ENCODE results near the gene CHCHD3. TPM values are rescaled to one million over a fixed set of nuclear protein-coding genes. Genes with fewer than 3 reads are reported as not detected.

Gene CHCHD3
- total and polyA plus RNA-seq, 2 donors from 2014 or later, result 53.9 to 77.3 TPM

DNA sequence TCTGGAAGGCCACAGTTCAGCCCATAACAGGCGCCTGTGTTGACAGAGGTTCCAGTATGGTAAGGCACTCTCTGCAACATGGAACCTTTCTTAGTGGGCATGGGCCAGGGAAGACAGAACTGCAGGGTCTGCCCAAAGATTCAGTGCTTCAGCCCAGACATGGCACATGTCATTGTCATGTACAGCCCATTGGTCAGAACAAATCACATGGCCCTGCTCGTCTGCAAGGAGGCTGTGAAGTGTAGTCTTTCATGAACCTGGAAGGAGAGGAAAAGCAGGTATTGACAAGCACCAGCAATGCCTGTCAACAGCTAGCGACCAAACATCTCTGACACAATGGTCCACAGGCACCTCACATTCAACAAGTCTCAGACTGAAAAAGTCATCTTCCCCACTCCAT lies 30.4 kb upstream of the CHCHD3 start:
- no peak overlapping the region for H3K27ac ChIP-seq (ENCODE audit: low read depth in 2 of 2, low read length in 2 of 2)
- H3K27me3 ChIP-seq (ENCODE audit: control insufficient read depth, insufficient read depth, low read length), result no peaks in the 10 kb centered on the region
- H3K9me3 ChIP-seq (ENCODE audit: control insufficient read depth in 2 of 3, insufficient read depth in 1 of 3, low read length in 3 of 3), result peaks cover 0 to 7% (median 0%) of the 10 kb centered on the region in 3 donors
- no peaks in the 10 kb centered on the region for H3K36me3 ChIP-seq (ENCODE audit: control insufficient read depth in 2 of 3, insufficient read depth in 3 of 3, low read length in 3 of 3)
- FAIRE-seq (no peak), DNase-seq (no peak)
- intact Hi-C loops (cut with DNase I), result no loop called here
- TF ChIP-seq CTCF (IDR thresholded peaks at IDR 0.05; ENCODE audit: borderline replicate concordance, extremely low read depth, insufficient read depth), result no peak
- H3K4me3 ChIP-seq (ENCODE audit: low read length in 3 of 3), result no peak overlapping the region
- no peaks in the 10 kb centered on the region for H3K4me1 ChIP-seq (ENCODE audit: control insufficient read depth in 2 of 3, insufficient read depth in 2 of 3, low read depth in 1 of 3, low read length in 3 of 3)
- H3K9ac ChIP-seq (ENCODE audit: low read length in 3 of 3), result no peak overlapping the region

GRCh38 chr7:133110312-133110711 lies 28.4 kb upstream of the CHCHD3 start:
- Histone ChIP-seq H3K4me3 (ENCODE audit: low read length in 3 of 3) (no peak overlapping the region), H3K27me3 (ENCODE audit: control insufficient read depth, insufficient read depth, low read length) (no peaks in the 10 kb centered on the region), H3K9me3 (ENCODE audit: control insufficient read depth in 2 of 3, insufficient read depth in 1 of 3, low read length in 3 of 3) (peaks cover 0 to 7% (median 0%) of the 10 kb centered on the region in 3 donors), H3K36me3 (ENCODE audit: control insufficient read depth in 2 of 3, insufficient read depth in 3 of 3, low read length in 3 of 3) (no peaks in the 10 kb centered on the region), H3K27ac (ENCODE audit: low read depth in 2 of 2, low read length in 2 of 2) (no peak overlapping the region), H3K9ac (ENCODE audit: low read length in 3 of 3) (no peak overlapping the region), H3K4me1 (ENCODE audit: control insufficient read depth in 2 of 3, insufficient read depth in 2 of 3, low read depth in 1 of 3, low read length in 3 of 3) (no peaks in the 10 kb centered on the region)
- TF ChIP-seq CTCF (IDR thresholded peaks at IDR 0.05; ENCODE audit: borderline replicate concordance, extremely low read depth, insufficient read depth), result no peak
- intact Hi-C loops (cut with DNase I), result no loop called here
- FAIRE-seq (no peak), DNase-seq (no peak)

GRCh38 chr7:133109816-133110215 lies 27.9 kb upstream of the CHCHD3 start:
- no peak for TF ChIP-seq CTCF (IDR thresholded peaks at IDR 0.05; ENCODE audit: borderline replicate concordance, extremely low read depth, insufficient read depth)
- Histone ChIP-seq H3K36me3 (ENCODE audit: control insufficient read depth in 2 of 3, insufficient read depth in 3 of 3, low read length in 3 of 3) (no peaks in the 10 kb centered on the region), H3K27ac (ENCODE audit: low read depth in 2 of 2, low read length in 2 of 2) (no peak overlapping the region), H3K9ac (ENCODE audit: low read length in 3 of 3) (no peak overlapping the region), H3K9me3 (ENCODE audit: control insufficient read depth in 2 of 3, insufficient read depth in 1 of 3, low read length in 3 of 3) (peaks cover 0 to 7% (median 0%) of the 10 kb centered on the region in 3 donors), H3K27me3 (ENCODE audit: control insufficient read depth, insufficient read depth, low read length) (no peaks in the 10 kb centered on the region), H3K4me1 (ENCODE audit: control insufficient read depth in 2 of 3, insufficient read depth in 2 of 3, low read depth in 1 of 3, low read length in 3 of 3) (no peaks in the 10 kb centered on the region), H3K4me3 (ENCODE audit: low read length in 3 of 3) (no peak overlapping the region)
- no peak for FAIRE-seq
- intact Hi-C loops (cut with DNase I), result no loop called here
- DNase-seq, result no peak

DNA sequence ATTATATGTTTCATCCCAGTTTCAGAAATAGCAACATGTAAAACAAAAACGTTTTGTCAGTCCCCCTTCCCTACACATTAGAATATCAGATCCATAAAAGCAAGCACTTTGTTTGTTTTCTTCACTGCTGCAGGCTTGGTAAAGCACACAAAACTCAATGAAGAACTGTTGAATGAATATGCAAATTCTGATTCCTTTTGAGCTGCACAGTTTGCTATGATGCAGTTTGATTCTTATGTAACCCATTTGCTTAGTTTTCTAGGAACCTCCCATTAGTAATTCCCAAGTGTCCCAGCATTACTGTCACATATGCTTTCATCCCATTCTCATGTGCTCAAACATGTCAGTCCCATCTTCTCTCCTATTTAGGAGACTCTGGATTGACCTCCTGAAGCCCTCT lies 26.1 kb upstream of the CHCHD3 start:
- Histone ChIP-seq H3K9me3 (ENCODE audit: control insufficient read depth in 2 of 3, insufficient read depth in 1 of 3, low read length in 3 of 3) (peaks cover 0 to 7% (median 0%) of the 10 kb centered on the region in 3 donors), H3K27me3 (ENCODE audit: control insufficient read depth, insufficient read depth, low read length) (no peaks in the 10 kb centered on the region), H3K4me1 (ENCODE audit: control insufficient read depth in 2 of 3, insufficient read depth in 2 of 3, low read depth in 1 of 3, low read length in 3 of 3) (no peaks in the 10 kb centered on the region), H3K27ac (ENCODE audit: low read depth in 2 of 2, low read length in 2 of 2) (no peak overlapping the region), H3K9ac (ENCODE audit: low read length in 3 of 3) (no peak overlapping the region), H3K4me3 (ENCODE audit: low read length in 3 of 3) (no peak overlapping the region), H3K36me3 (ENCODE audit: control insufficient read depth in 2 of 3, insufficient read depth in 3 of 3, low read length in 3 of 3) (no peaks in the 10 kb centered on the region)
- TF ChIP-seq CTCF (IDR thresholded peaks at IDR 0.05; ENCODE audit: borderline replicate concordance, extremely low read depth, insufficient read depth), result no peak
- intact Hi-C loops (cut with DNase I), result no loop called here
- DNase-seq (no peak), FAIRE-seq (no peak)

Measured in kidney (tissue), 14 donors.